Kidney (tissue), 14 donors: ENCODE results near the gene ELN. TPM values are rescaled to one million over a fixed set of nuclear protein-coding genes. Genes with fewer than 3 reads are reported as not detected.
A peak's percentile ranks its signal among the peaks of the same experiment; 100 is the strongest.

ENCODE experiments used
- DNase-seq, 5 donors: peaks; one replicate each; pipeline ENCODE4 v3.0.0-alpha.2; 2013 to 2020
- FAIRE-seq: peaks from 2 replicates; lab custom pipeline; 2012; peaks lifted over from hg19 to GRCh38; lab: Jason Lieb, UNC
- H3K27ac ChIP-seq, 2 donors: one replicate each; pipeline ENCODE4 v1.7.0; 2013; ENCODE audit warnings: low read depth in 2 of 2, low read length in 2 of 2, inconsistent platforms in 1 of 2
- H3K27me3 ChIP-seq: one replicate; pipeline ENCODE4 v1.7.1; 2013; ENCODE audit warnings: low read length, inconsistent platforms; ENCODE audit not compliant: control insufficient read depth, insufficient read depth
- H3K36me3 ChIP-seq, 3 donors: one replicate each; pipeline versions ENCODE4 v1.7.0 to v1.7.1; 2013; ENCODE audit warnings: low read length in 3 of 3, control low read depth in 1 of 3, inconsistent platforms in 1 of 3; ENCODE audit not compliant: insufficient read depth in 3 of 3, control insufficient read depth in 2 of 3
- H3K4me1 ChIP-seq, 3 donors: one replicate each; pipeline versions ENCODE4 v1.7.0 to v1.7.1; 2013; ENCODE audit warnings: low read length in 3 of 3, inconsistent platforms in 1 of 3, low read depth in 1 of 3; ENCODE audit not compliant: control insufficient read depth in 2 of 3, insufficient read depth in 2 of 3
- H3K4me3 ChIP-seq, 3 donors: one replicate each; pipeline versions ENCODE4 v1.7.0 to v1.8.1; 2013; ENCODE audit warnings: low read length in 3 of 3, control low read depth in 1 of 3, inconsistent platforms in 1 of 3
- H3K9ac ChIP-seq, 3 donors: one replicate each; pipeline versions ENCODE4 v1.7.0 to v1.7.1; 2013; ENCODE audit warnings: low read length in 3 of 3, control low read depth in 1 of 3, inconsistent platforms in 1 of 3
- H3K9me3 ChIP-seq, 3 donors: one replicate each; pipeline versions ENCODE4 v1.7.0 to v1.7.1; 2013; ENCODE audit warnings: low read length in 3 of 3, control low read depth in 1 of 3, inconsistent platforms in 1 of 3; ENCODE audit not compliant: control insufficient read depth in 2 of 3, insufficient read depth in 1 of 3
- CTCF ChIP-seq: IDR thresholded peaks from 3 replicates; pipeline ENCODE4 v1.5.1; 2012; ENCODE audit warnings: mild to moderate bottlenecking, moderate library complexity, borderline replicate concordance; ENCODE audit not compliant: insufficient read depth; ENCODE audit errors: extremely low read depth
- intact Hi-C: fragments of 100-400 bp; cut with DNase I; formaldehyde crosslinking; loops from one replicate; pipeline ENCODE4 v1.11.1; 2022
- polyA plus RNA-seq: library from polyadenylated mRNA; stranded (reverse); fragments of 350-450 nt; fragmentation: Illumina TruSeq; extraction: RNeasy Lipid Tissue Mini Kit (QIAGEN cat#74804); gene quantifications from one replicate; pipeline ENCODE4 v1.2.3, GENCODE V29; 2014; ENCODE audit warnings: low read depth, low replicate concordance; ENCODE audit not compliant: insufficient read depth
- total RNA-seq: library from RNA; stranded (reverse); fragmentation: NEBNext Ultra II Directional; extraction: Animal tissue kit (Norgen Biotek cat#: 25700); gene quantifications from one replicate; pipeline ENCODE4 v1.2.1, GENCODE V29; 2021
- donor health status: control.
- donor health status: control.
- donor health status: control.
- donor health status: control.
- donor health status: control.
- donor health status: DM: yes; HTN: yes; CAD: no.
- donor health status: Normal renal cell carcinoma (clear cell type).

ELN gene
- total and polyA plus RNA-seq, 2 donors from 2014 or later, result 14.9 to 44.8 TPM

GRCh38 chr7:74023092-74023536 lies 4.9 kb upstream of the ELN start:
- Histone ChIP-seq H3K9me3 (no peaks in the 10 kb centered on the region), H3K36me3 (no peaks in the 10 kb centered on the region), H3K9ac (no peak overlapping the region), H3K27ac (no peak overlapping the region), H3K4me3 (no peak overlapping the region), H3K4me1 (no peaks in the 10 kb centered on the region), H3K27me3 (no peaks in the 10 kb centered on the region)
- intact Hi-C loops, result no loop called here
- no peak for FAIRE-seq
- TF ChIP-seq CTCF, result no peak
- peak in 1 of 5 donors; percentile 94 for DNase-seq

GRCh38 chr7:74023786-74024185 lies 4.2 kb upstream of the ELN start:
- intact Hi-C loops, result no loop called here
- Histone ChIP-seq H3K4me1 (peaks cover 0 to 3% (median 0%) of the 10 kb centered on the region in 3 donors), H3K9ac (no peak overlapping the region), H3K27ac (no peak overlapping the region), H3K36me3 (no peaks in the 10 kb centered on the region), H3K4me3 (no peak overlapping the region), H3K27me3 (no peaks in the 10 kb centered on the region), H3K9me3 (no peaks in the 10 kb centered on the region)
- FAIRE-seq, result no peak
- DNase-seq, result peak in 1 of 5 donors; percentile 71
- TF ChIP-seq CTCF, result no peak

- no peak for TF ChIP-seq CTCF
- H3K9ac ChIP-seq, result no peak overlapping the region
- H3K4me3 ChIP-seq, result no peak overlapping the region
- intact Hi-C loops, result no loop called here
- H3K9me3 ChIP-seq, result no peaks in the 10 kb centered on the region
- peaks cover 0 to 3% (median 0%) of the 10 kb centered on the region in 3 donors for H3K4me1 ChIP-seq
- H3K27me3 ChIP-seq, result no peaks in the 10 kb centered on the region
- FAIRE-seq (no peak), DNase-seq (no peak)
- H3K36me3 ChIP-seq, result no peaks in the 10 kb centered on the region
- no peak overlapping the region for H3K27ac ChIP-seq
These were observed 2.8 kb upstream of the ELN start for GRCh38 chr7:74025146-74025545.

GRCh38 chr7:74025730-74026129 lies 2.2 kb upstream of the ELN start:
- DNase-seq, result peak in 1 of 5 donors; percentile 38
- no peak for FAIRE-seq
- intact Hi-C loops, result no loop called here
- Histone ChIP-seq H3K4me1 (peaks cover 0 to 3% (median 0%) of the 10 kb centered on the region in 3 donors), H3K4me3 (no peak overlapping the region), H3K9ac (no peak overlapping the region), H3K27me3 (no peaks in the 10 kb centered on the region), H3K36me3 (no peaks in the 10 kb centered on the region), H3K9me3 (no peaks in the 10 kb centered on the region), H3K27ac (no peak overlapping the region)
- TF ChIP-seq CTCF, result no peak
